PFSK-1 (cell line): ENCODE data around the gene PNPLA8.

Experiments
- FOXP2 ChIP-seq: optimal IDR thresholded peaks from 2 replicates; pipeline ENCODE3; 2011; ENCODE audit warnings: borderline replicate concordance, control low read depth, inconsistent platforms; ENCODE audit not compliant: insufficient read depth; ENCODE audit errors: extremely low read length, extremely low read depth
- POLR2AphosphoS5 ChIP-seq: IDR thresholded peaks from 2 replicates; pipeline ENCODE4 v1.6.1; 2012; ENCODE audit warnings: low read depth, mild to moderate bottlenecking, control low read depth, low read length, moderate library complexity
- REST ChIP-seq, 2 experiments: IDR thresholded peaks; 2 replicates each; pipeline versions ENCODE4 v1.6.1 to v1.8.0; 2011 to 2012; ENCODE audit warnings: low read depth in 2 of 2, low read length in 2 of 2, control low read depth in 1 of 2, inconsistent platforms in 1 of 2, mild to moderate bottlenecking in 1 of 2, moderate library complexity in 1 of 2; ENCODE audit not compliant: insufficient read depth in 1 of 2
- SIN3A ChIP-seq: IDR thresholded peaks from 2 replicates; pipeline ENCODE4 v1.6.1; 2012; ENCODE audit warnings: mild to moderate bottlenecking, low read length, moderate library complexity, borderline replicate concordance; ENCODE audit not compliant: insufficient read depth
- TAF1 ChIP-seq: IDR thresholded peaks from 2 replicates; pipeline ENCODE4 v1.6.1; 2012; ENCODE audit warnings: low read length, control low read depth, borderline replicate concordance; ENCODE audit not compliant: insufficient read depth

PNPLA8 gene

GRCh38 chr7:108454674-108455550, 71.0 kb downstream of the PNPLA8 start:
- TF ChIP-seq REST (IDR thresholded peaks at IDR 0.05; ENCODE audit: insufficient read depth in 1 of 2, low read depth in 2 of 2, low read length in 2 of 2): no peak
- no peak for TF ChIP-seq FOXP2
- TF ChIP-seq SIN3A: no peak
- no peak for TF ChIP-seq TAF1
- no peak for TF ChIP-seq POLR2AphosphoS5

- TF ChIP-seq SIN3A (no peak), FOXP2 (no peak), REST (IDR thresholded peaks at IDR 0.05; ENCODE audit: insufficient read depth in 1 of 2, low read depth in 2 of 2, low read length in 2 of 2) (no peak), TAF1 (no peak), POLR2AphosphoS5 (no peak)
Observed at GRCh38 chr7:108454317-108454673, 71.6 kb downstream of the PNPLA8 start.

- no peak for TF ChIP-seq POLR2AphosphoS5
- no peak for TF ChIP-seq TAF1
- TF ChIP-seq FOXP2: no peak
- no peak for TF ChIP-seq SIN3A
- TF ChIP-seq REST (IDR thresholded peaks at IDR 0.05; ENCODE audit: insufficient read depth in 1 of 2, low read depth in 2 of 2, low read length in 2 of 2): no peak
Observed at GRCh38 chr7:108453320-108453719, 72.6 kb downstream of the PNPLA8 start.

DNA sequence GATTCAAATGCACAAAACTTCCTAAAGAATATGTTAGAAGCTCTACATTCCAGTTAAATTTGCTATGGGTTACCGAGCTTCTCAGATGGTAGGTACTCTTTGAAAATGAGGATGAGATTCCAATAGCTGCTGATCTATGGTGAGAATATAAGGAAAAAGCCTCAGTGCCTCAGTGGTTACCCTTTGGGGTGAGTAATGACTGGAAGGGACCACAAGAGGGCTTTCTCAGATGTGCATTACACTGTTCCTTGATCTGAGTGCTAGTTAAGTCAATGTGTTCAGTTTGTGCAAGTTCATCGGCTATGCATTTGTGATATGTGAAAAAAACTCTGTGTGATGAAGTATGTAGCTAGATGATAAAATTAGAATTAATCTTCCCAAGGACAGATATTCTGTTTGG, 73.2 kb downstream of the PNPLA8 start:
- no peak for TF ChIP-seq FOXP2
- TF ChIP-seq REST (IDR thresholded peaks at IDR 0.05; ENCODE audit: insufficient read depth in 1 of 2, low read depth in 2 of 2, low read length in 2 of 2): no peak
- TF ChIP-seq POLR2AphosphoS5: no peak

DNA sequence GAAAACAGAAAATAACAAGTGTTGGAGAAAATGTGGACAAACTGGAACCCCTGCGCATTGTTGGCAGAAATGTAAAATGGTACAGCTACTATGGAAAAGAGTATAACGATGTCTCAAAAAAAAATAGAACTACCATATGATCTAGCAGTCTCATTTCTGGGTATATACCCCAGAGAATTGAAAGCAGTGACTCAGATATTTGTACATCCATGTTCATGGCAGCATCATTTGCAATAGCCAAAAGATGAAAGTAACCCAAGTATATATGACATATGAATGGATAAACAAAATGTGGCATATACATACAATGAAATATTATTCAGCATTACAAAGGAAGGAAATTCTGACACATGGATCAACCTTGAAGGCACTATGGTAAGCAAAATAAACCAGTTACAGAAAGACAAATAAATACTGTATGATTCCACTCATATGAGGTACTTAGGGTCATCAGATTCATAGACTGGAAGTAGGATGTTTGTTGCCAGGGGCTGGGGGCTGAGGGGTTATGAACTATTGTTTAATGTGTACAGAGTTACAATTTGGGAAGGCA, 74.6 kb downstream of the PNPLA8 start:
- TF ChIP-seq FOXP2: no peak
- TF ChIP-seq SIN3A: no peak
- TF ChIP-seq REST (IDR thresholded peaks at IDR 0.05; ENCODE audit: insufficient read depth in 1 of 2, low read depth in 2 of 2, low read length in 2 of 2): no peak
- TF ChIP-seq POLR2AphosphoS5: no peak
- no peak for TF ChIP-seq TAF1
